Central memory CD8-positive, alpha-beta T cell (primary cell): ENCODE measurements around the gene SLC4A3.
"Not testable (repeated sequence)": the region's sequence is repeated elsewhere in the genome, so short reads cannot be mapped to it uniquely, and the experiment has no call there.

ENCODE experiments used
- ATAC-seq: fragments of 150-1000 bp; cut with Tn5 transposase; replicated peaks from 2 replicates; pipeline ENCODE4 v1.10.0; 2022; ENCODE audit warnings: mild to moderate bottlenecking, moderate FRiP score, moderate number of reproducible peaks; ENCODE audit not compliant: poor library complexity, severe bottlenecking; ENCODE audit errors: extremely low read depth
- DNase-seq, 2 donors: peaks; one replicate each; pipeline ENCODE4 v3.0.0; 2021; ENCODE audit warnings: low spot score in 2 of 2
- H3K27ac Mint-ChIP-seq: one replicate; pipeline ENCODE4 v1.8.0; 2022; ENCODE audit warnings: low read depth, mild to moderate bottlenecking, moderate library complexity, mixed read lengths
- H3K27me3 Mint-ChIP-seq: one replicate; pipeline ENCODE4 v1.8.0; 2022; ENCODE audit warnings: mixed read lengths
- H3K36me3 Mint-ChIP-seq: one replicate; pipeline ENCODE4 v1.8.0; 2022; ENCODE audit warnings: mild to moderate bottlenecking, moderate library complexity, mixed read lengths; ENCODE audit not compliant: insufficient read depth
- H3K4me1 Mint-ChIP-seq: one replicate; pipeline ENCODE4 v1.8.0; 2022; ENCODE audit warnings: mixed read lengths
- H3K4me3 Mint-ChIP-seq: one replicate; pipeline ENCODE4 v1.8.0; 2022; ENCODE audit warnings: mild to moderate bottlenecking, moderate library complexity, mixed read lengths
- H3K9me3 Mint-ChIP-seq: one replicate; pipeline ENCODE4 v1.8.0; 2022; ENCODE audit warnings: mixed read lengths

The SLC4A3 gene

DNA sequence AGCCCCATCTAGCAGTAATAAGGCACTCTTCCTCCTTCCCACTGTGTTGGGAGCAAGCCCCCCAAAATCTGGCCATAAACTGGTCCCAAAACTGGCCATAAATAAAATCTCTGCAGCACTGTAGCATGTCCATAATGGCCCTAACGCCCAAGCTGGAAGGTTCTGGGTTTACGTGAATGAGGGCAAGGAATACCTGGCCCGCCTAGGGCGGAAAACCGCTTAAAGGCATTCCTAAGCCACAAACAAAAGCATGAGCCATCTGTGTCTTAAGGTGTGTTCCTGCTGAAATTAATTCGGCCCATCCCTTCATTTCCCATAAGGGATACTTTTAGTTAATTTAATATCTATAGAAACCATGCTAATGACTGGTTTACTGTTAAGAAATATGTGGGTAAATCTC is 24.2 kb downstream of the SLC4A3 start:
- ATAC-seq, H3K4me3 Mint-ChIP-seq, H3K4me1 Mint-ChIP-seq, H3K27ac Mint-ChIP-seq, H3K36me3 Mint-ChIP-seq, DNase-seq, H3K9me3 Mint-ChIP-seq: not testable (repeated sequence)
- peaks cover 80% of the 10 kb centered on the region for H3K27me3 Mint-ChIP-seq

DNA sequence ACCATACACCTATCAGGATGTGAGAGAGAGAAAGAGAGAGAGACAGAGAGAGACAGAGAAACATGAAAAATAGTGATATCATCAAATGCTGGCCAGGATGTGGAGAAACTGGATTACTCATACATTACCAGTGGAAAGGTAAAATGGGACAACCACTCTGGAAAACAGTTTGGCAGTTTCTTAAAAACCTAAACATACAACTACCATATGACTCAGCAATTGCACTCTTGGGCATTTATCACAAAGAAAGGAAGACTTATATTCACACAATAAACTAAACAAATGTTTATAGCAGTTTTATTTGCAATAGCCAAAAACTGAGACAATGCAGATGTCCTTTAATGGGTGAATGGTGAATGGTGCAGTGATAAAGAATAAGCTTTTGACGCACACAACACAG is 29.1 kb downstream of the SLC4A3 start:
- ATAC-seq (no peak), DNase-seq (no peak)
- Mint-ChIP-seq H3K9me3 (peaks cover 10% of the 10 kb centered on the region), H3K4me1 (no peaks in the 10 kb centered on the region), H3K36me3 (no peaks in the 10 kb centered on the region), H3K4me3 (no peak overlapping the region), H3K27ac (no peak overlapping the region), H3K27me3 (peaks cover 74% of the 10 kb centered on the region)

DNA sequence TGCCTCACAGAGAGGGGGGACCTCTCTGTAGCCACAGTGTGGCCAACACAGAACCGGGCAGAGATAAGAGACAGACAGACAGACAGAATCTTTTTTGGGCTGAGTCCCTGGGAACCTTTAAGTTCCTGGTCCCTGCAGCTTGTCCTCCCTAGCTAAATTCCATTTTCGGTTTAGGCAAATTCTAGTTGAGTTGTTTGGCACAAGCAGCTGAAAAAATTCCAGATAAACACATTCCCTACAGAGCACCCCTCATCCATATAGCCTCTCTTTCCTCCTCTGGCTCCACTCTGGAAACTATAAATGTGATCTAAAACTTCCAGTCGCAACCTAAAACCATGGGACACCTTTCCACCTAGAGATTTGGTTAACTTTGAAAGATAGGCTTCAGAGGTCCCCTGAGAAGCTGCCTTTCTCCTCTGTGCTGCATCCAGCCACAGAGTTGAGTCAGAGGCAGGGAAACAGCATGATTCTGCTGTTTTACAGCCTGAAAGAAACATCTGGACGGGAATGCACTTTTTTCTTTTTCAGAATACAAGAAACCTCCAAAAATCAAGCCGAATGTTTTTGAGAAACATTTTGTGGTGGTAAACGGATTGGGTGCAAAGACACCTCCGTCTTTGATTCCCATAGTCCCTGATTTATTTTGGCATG is 30.9 kb downstream of the SLC4A3 start:
- Mint-ChIP-seq H3K27ac (no peak overlapping the region), H3K4me1 (no peaks in the 10 kb centered on the region), H3K27me3 (peaks cover 73% of the 10 kb centered on the region), H3K36me3 (no peaks in the 10 kb centered on the region), H3K9me3 (peaks cover 15% of the 10 kb centered on the region), H3K4me3 (no peak overlapping the region)
- ATAC-seq (no peak), DNase-seq (no peak)

DNA sequence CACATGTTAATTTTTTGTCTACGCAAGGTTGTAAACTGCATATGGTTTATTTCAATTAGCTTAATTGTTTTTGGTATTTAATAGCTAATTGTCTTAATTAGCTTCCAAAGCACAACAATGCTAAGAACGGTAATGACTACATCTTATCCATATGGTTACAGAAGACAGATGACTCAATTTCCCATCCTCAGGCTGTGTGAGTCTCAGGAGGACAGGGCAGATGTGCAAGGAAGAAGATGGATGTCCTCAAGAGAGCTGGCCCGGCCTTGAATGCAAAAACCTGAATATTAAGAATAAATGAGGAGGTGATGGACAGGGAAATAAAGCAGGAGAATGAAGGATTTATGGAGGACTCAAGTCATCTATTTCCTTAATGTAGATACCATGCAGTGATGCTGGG is 31.4 kb downstream of the SLC4A3 start:
- DNase-seq (no peak), ATAC-seq (no peak)
- no peaks in the 10 kb centered on the region for H3K4me1 Mint-ChIP-seq
- H3K9me3 Mint-ChIP-seq = peaks cover 15% of the 10 kb centered on the region
- no peaks in the 10 kb centered on the region for H3K36me3 Mint-ChIP-seq
- H3K27me3 Mint-ChIP-seq = peaks cover 74% of the 10 kb centered on the region
- H3K27ac Mint-ChIP-seq = no peak overlapping the region
- no peak overlapping the region for H3K4me3 Mint-ChIP-seq

DNA sequence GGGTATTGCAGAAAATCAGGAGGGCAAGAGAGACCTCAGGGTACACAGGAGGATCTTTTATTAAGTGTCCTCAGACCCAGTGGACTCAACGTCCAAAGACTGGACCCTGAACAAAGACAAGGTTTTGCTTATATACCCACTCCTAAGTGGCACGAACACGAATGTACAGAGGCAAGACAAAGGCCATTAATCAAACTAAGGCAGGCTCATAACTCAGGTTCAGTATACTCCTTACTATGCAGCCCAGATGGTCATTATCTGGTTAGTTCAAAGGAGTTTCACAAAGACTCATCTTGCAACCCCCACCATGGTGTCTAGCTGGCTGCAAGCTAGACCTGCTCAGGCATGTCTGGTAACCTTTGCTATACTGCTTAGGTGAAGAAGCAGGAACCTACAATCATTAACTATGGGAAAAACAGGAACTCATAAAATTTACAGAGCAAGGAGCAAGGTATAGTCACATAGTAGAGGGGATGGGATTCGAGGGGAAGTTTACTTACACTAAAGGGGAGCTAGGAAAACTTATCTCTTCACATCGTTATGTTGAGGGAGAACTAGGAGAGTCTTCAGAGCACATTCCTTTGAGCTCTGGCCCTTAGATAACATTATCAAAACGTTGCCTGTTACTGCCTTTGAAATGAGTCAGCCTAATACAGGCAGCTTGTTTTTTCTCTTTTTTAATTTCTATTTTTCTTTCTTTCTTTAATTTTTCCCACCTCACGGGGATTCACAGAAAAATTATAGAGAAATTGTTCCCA is 33.9 kb downstream of the SLC4A3 start:
- no peaks in the 10 kb centered on the region for H3K36me3 Mint-ChIP-seq
- H3K4me1 Mint-ChIP-seq = no peaks in the 10 kb centered on the region
- DNase-seq (no peak), ATAC-seq (no peak)
- peaks cover 85% of the 10 kb centered on the region for H3K27me3 Mint-ChIP-seq
- peaks cover 12% of the 10 kb centered on the region for H3K9me3 Mint-ChIP-seq
- H3K4me3 Mint-ChIP-seq = no peak overlapping the region
- H3K27ac Mint-ChIP-seq = no peak overlapping the region

DNA sequence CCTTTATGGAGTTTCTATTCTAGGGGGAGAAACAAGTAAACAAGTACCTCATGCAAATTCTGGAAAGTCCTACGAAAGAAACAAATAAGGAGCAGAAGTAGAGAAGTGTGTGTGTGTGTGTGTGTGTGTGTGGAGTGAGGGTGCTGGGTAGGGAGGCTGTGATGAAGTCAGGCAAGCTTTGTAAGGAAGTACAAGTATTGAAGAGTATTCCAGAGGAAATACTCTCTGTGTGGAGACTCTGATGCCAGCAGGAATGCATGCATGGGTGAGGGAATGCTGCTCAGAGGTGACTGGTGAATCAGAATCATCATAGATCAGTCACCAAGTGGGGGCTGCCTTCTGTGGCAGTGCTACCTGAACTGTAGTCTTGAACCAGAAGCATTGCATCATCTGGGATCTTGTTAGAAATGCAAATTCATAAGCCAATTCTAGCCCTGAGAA is 34.5 kb downstream of the SLC4A3 start:
- H3K4me1 Mint-ChIP-seq = no peaks in the 10 kb centered on the region
- H3K4me3 Mint-ChIP-seq = no peak overlapping the region
- DNase-seq (no peak), ATAC-seq (no peak)
- H3K27ac Mint-ChIP-seq = no peak overlapping the region
- H3K27me3 Mint-ChIP-seq = peaks cover 85% of the 10 kb centered on the region
- peaks cover 10% of the 10 kb centered on the region for H3K9me3 Mint-ChIP-seq
- no peaks in the 10 kb centered on the region for H3K36me3 Mint-ChIP-seq

DNA sequence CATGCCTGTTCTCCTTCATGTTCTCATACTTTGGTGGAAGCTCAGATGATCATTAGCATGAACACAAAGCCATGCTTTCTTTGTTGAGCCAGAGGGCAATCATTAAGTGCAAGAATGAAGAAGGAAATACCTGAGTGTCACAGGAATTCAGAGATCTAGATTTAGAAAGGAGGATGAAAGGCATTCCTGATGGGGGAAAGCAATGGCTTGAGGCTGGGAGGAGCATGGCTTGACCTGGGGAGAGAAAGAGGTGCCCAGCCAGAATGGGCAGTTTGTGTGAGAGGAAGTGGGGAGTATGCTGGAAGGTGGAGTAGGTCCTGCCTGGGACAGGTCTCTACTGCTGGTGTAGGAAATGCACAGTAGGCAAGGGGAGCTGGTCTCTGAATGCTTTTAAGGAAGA is 35.1 kb downstream of the SLC4A3 start:
- Mint-ChIP-seq H3K4me3 (no peak overlapping the region), H3K9me3 (peaks cover 10% of the 10 kb centered on the region), H3K27ac (no peak overlapping the region), H3K27me3 (peaks cover 86% of the 10 kb centered on the region), H3K4me1 (no peaks in the 10 kb centered on the region), H3K36me3 (no peaks in the 10 kb centered on the region)
- no peak for ATAC-seq
- no peak for DNase-seq

DNA sequence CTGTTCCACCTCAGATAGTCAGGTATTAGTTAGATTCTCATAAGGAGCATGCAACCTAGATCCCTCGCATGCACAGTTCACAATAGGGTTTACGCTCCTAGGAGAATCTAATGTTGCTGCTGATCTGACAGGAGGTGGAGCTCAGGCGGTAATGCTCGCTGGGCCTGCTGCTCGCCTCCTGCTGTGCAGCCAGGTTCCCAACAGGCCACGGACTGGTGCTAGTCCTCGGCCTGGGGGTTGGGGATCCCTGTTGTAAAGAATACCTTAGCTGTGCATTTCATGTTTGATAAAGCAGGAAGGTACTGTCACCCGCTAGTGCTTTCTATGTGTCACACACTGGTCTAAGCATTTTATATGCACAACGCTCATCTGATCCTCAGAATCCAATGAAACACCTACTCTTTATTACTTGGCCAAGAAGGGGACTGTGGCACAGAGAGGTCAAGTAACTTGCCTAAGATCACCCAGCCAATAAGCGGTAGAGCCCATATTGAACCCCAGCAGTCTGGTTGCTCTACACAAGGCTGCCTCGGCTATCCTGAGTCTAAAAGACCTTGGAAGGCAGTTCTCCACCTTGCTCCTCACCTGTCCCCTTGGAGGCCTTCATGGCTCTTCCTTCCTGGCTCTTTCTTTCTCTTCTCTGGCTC is 35.8 kb downstream of the SLC4A3 start:
- no peak overlapping the region for H3K4me3 Mint-ChIP-seq
- no peak overlapping the region for H3K27ac Mint-ChIP-seq
- H3K27me3 Mint-ChIP-seq = peaks cover 81% of the 10 kb centered on the region
- no peak for ATAC-seq
- H3K9me3 Mint-ChIP-seq = peaks cover 10% of the 10 kb centered on the region
- no peak for DNase-seq
- no peaks in the 10 kb centered on the region for H3K36me3 Mint-ChIP-seq
- H3K4me1 Mint-ChIP-seq = no peaks in the 10 kb centered on the region

DNA sequence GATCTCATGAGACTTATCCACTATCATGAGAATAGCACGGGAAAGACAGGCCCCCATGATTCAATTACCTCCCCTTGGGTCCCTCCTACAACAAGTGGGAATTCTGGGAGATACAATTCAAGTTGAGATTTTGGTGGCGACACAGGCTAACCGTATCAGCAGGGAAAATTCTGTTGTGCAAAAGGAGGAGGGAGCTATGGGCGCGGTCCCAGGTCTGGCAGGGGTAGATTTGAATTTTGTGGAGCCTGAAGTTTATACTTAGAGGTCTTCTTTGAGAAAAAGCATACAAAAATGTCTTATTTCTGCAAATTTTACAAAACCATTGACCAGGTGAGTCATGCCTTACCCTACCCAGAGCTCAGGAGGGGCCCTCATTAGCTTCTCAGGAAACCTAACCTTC is 36.6 kb downstream of the SLC4A3 start:
- H3K27me3 Mint-ChIP-seq = peaks cover 80% of the 10 kb centered on the region
- no peaks in the 10 kb centered on the region for H3K36me3 Mint-ChIP-seq
- peaks cover 10% of the 10 kb centered on the region for H3K9me3 Mint-ChIP-seq
- H3K27ac Mint-ChIP-seq = no peak overlapping the region
- no peak overlapping the region for H3K4me3 Mint-ChIP-seq
- no peak for ATAC-seq
- no peaks in the 10 kb centered on the region for H3K4me1 Mint-ChIP-seq
- DNase-seq = no peak

DNA sequence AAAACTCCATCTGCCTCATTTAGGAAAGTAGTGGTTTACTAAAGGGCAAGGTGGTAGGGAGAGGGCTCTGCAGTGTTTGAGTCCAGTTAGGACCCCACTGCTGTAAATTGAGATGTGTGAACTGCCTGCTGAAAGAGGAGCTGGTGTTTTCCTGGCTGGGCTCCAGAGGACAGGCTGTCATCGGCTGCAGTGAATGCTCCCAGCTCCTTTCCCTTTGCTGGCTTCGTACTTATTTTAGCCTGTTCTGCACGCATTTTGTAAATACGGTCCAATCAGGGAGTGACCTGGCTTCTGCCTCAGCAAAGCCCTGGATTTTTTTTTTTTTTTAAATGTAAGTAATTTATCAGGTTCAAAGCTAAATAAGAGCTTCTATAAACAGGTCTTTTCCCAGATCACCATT is 37.5 kb downstream of the SLC4A3 start:
- Mint-ChIP-seq H3K36me3 (no peaks in the 10 kb centered on the region), H3K4me3 (no peak overlapping the region), H3K27ac (no peak overlapping the region), H3K4me1 (no peaks in the 10 kb centered on the region), H3K9me3 (peaks cover 10% of the 10 kb centered on the region), H3K27me3 (peaks cover 72% of the 10 kb centered on the region)
- no peak for ATAC-seq
- no peak for DNase-seq

DNA sequence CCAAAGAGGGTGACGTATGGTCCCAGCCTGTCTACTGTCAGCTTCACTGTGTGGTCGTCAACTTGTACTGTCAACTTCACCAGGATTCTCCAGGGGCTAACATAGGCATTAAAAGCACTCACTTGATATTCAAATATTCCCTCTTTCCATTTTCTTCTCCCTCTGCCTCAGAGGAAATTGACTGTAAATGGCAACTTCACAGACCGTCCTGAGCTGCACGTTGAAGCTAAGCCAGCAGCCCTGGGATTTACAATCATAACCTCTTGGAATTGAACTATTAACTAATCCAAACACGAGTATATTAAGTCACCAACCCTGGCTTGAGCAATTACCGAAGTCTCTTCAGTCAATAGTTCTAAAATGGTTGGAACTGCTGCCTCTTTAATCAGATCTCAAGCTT is 38.5 kb downstream of the SLC4A3 start:
- DNase-seq (no peak), ATAC-seq (no peak)
- Mint-ChIP-seq H3K27ac (no peak overlapping the region), H3K4me1 (no peaks in the 10 kb centered on the region), H3K9me3 (peaks cover 5% of the 10 kb centered on the region), H3K4me3 (no peak overlapping the region), H3K27me3 (peaks cover 62% of the 10 kb centered on the region), H3K36me3 (no peaks in the 10 kb centered on the region)

DNA sequence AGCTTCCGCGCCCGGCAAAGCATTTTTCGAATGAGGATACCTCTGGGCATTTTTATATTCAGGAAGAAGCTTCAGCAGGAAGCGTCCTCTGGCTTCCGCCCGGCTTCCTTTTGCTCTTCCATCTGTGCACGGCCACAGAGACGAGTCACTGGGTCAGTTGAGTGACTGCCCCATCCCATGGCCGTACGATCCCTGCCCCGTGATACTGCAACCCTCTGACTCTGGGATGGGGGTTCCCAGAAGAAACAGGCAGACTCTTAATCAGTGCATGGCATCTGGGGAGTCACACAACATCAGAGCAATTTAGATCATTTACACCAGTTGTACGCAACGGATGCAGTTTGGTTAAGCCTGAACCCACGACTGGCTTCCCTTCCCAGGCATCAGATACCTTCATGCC is 40.9 kb downstream of the SLC4A3 start:
- Mint-ChIP-seq H3K4me3 (no peak overlapping the region), H3K27ac (no peak overlapping the region), H3K36me3 (no peaks in the 10 kb centered on the region), H3K9me3 (no peaks in the 10 kb centered on the region), H3K27me3 (peaks cover 52% of the 10 kb centered on the region), H3K4me1 (no peaks in the 10 kb centered on the region)
- ATAC-seq = no peak
- no peak for DNase-seq

DNA sequence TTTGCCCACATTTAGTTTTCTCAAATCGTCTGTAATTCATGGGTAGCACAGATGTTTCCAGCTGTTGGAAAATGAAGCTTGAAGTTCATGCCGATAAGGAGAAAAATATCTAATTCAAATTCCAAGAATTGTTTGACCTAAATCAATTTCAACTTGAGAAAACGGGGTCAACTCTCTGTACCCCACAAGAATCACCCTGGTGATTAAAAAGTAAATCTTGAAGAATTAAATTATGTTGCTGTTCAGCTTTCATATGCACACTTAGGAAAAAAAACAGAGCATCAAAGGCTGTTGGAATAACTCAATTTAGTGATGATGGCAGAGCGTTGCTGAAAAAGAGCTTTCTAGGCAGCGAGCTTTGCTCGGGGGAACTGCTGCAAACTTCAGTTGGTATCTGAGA is 43.0 kb downstream of the SLC4A3 start:
- no peak for DNase-seq
- H3K4me3 Mint-ChIP-seq = no peak overlapping the region
- no peaks in the 10 kb centered on the region for H3K36me3 Mint-ChIP-seq
- no peaks in the 10 kb centered on the region for H3K4me1 Mint-ChIP-seq
- H3K27ac Mint-ChIP-seq = no peak overlapping the region
- no peaks in the 10 kb centered on the region for H3K9me3 Mint-ChIP-seq
- H3K27me3 Mint-ChIP-seq = peaks cover 58% of the 10 kb centered on the region
- ATAC-seq = no peak
